SK-N-SH treated with all-trans-retinoic acid at 6 μM for 48 hours (cell line): ENCODE data around the gene LITAF.

Experiments
- ATAC-seq: fragments of 200-7000 bp; cut with Tn5 transposase; 3 replicates; pipeline ENCODE4 v1.9.1; 2020; ENCODE audit warnings: mild to moderate bottlenecking, moderate library complexity
- CSDC2 ChIP-seq: fragments of 250-450 bp; sonication (Bioruptor Pico); IDR thresholded peaks from 2 replicates; pipeline ENCODE4 v1.5.0; 2020; ENCODE audit warnings: mild to moderate bottlenecking, moderate library complexity
- GLIS3 ChIP-seq: fragments of 250-450 bp; sonication (Bioruptor Pico); IDR thresholded peaks from 2 replicates; pipeline ENCODE4 v1.5.0; 2020; ENCODE audit warnings: mild to moderate bottlenecking, moderate library complexity
- ISL1 ChIP-seq: fragments of 250-450 bp; sonication (Bioruptor Pico); IDR thresholded peaks from 2 replicates; pipeline ENCODE4 v2.1.2; 2022; ENCODE audit warnings: mild to moderate bottlenecking, moderate library complexity
- OSR1 ChIP-seq: fragments of 250-450 bp; sonication (Bioruptor Pico); IDR thresholded peaks from 2 replicates; pipeline ENCODE4 v1.8.0; 2022; ENCODE audit warnings: moderate library complexity, mild to moderate bottlenecking, inconsistent platforms
- PATZ1 ChIP-seq: fragments of 250-450 bp; sonication (Bioruptor Pico); IDR thresholded peaks from 2 replicates; pipeline ENCODE4 v1.8.0; 2020; ENCODE audit warnings: mild to moderate bottlenecking, moderate library complexity, borderline replicate concordance
- PPARA ChIP-seq: fragments of 250-450 bp; sonication (Bioruptor Pico); IDR thresholded peaks from 2 replicates; pipeline ENCODE4 v1.5.0; 2020; ENCODE audit warnings: mild to moderate bottlenecking, borderline replicate concordance
- RARB ChIP-seq: fragments of 250-450 bp; sonication (Bioruptor Pico); IDR thresholded peaks from 2 replicates; pipeline ENCODE4 v1.8.0; 2021; ENCODE audit warnings: mild to moderate bottlenecking, moderate library complexity
- SNAI2 ChIP-seq: fragments of 250-450 bp; sonication (Bioruptor Pico); IDR thresholded peaks from 2 replicates; pipeline ENCODE4 v1.5.0; 2020; ENCODE audit warnings: mild to moderate bottlenecking, moderate library complexity
- TCF4 ChIP-seq: fragments of 250-450 bp; sonication (Bioruptor Pico); IDR thresholded peaks from 2 replicates; pipeline ENCODE4 v1.8.0; 2021; ENCODE audit warnings: mild to moderate bottlenecking, moderate library complexity, borderline replicate concordance
- TOX ChIP-seq: fragments of 250-450 bp; sonication (Bioruptor Pico); IDR thresholded peaks from 2 replicates; pipeline ENCODE4 v1.8.0; 2021; ENCODE audit warnings: mild to moderate bottlenecking, moderate library complexity, borderline replicate concordance
- TSHZ2 ChIP-seq: fragments of 250-450 bp; sonication (Bioruptor Pico); IDR thresholded peaks from 2 replicates; pipeline ENCODE4 v1.5.0; 2020; ENCODE audit warnings: mild to moderate bottlenecking, moderate library complexity
- ZC3H10 ChIP-seq: fragments of 250-450 bp; sonication (Bioruptor Pico); IDR thresholded peaks from 2 replicates; pipeline ENCODE4 v1.5.1; 2021; ENCODE audit warnings: mild to moderate bottlenecking, moderate library complexity
- ZFP3 ChIP-seq: fragments of 250-450 bp; sonication (Bioruptor Pico); IDR thresholded peaks from 2 replicates; pipeline ENCODE4 v1.5.0; 2020; ENCODE audit warnings: mild to moderate bottlenecking, moderate library complexity
- ZFP30 ChIP-seq: fragments of 450-650 bp; formaldehyde crosslinking; IDR thresholded peaks from 2 replicates; pipeline ENCODE4 v1.5.0; 2022; ENCODE audit warnings: mild to moderate bottlenecking, moderate library complexity
- ZNF565 ChIP-seq: fragments of 450-650 bp; formaldehyde crosslinking; conservative IDR thresholded peaks from 2 replicates; pipeline ENCODE4 v1.5.0; 2020; ENCODE audit warnings: low read depth, mild to moderate bottlenecking, moderate library complexity
- ZNF70 ChIP-seq: fragments of 450-650 bp; formaldehyde crosslinking; IDR thresholded peaks from 2 replicates; pipeline ENCODE4 v1.5.0; 2020; ENCODE audit warnings: mild to moderate bottlenecking, moderate library complexity
- ZNF8 ChIP-seq: fragments of 450-650 bp; formaldehyde crosslinking; IDR thresholded peaks from 2 replicates; pipeline ENCODE4 v1.5.0; 2020; ENCODE audit warnings: mild to moderate bottlenecking, moderate library complexity
- TF ChIP-seq, protein P1 (sequence below): fragments of 250-450 bp; sonication (Bioruptor Pico); IDR thresholded peaks from 2 replicates; pipeline ENCODE4 v1.5.1; 2021; ENCODE audit warnings: mild to moderate bottlenecking, moderate library complexity
- TF ChIP-seq, protein P2 (sequence below): fragments of 250-450 bp; sonication (Bioruptor Pico); IDR thresholded peaks from 2 replicates; pipeline ENCODE4 v1.8.0; 2021; ENCODE audit warnings: low read depth, mild to moderate bottlenecking, moderate library complexity, borderline replicate concordance
- TF ChIP-seq, protein P3 (sequence below): fragments of 250-450 bp; sonication (Bioruptor Pico); IDR thresholded peaks from 2 replicates; pipeline ENCODE4 v1.5.1; 2020; ENCODE audit warnings: low read depth, mild to moderate bottlenecking, moderate library complexity

LITAF gene

GRCh38 chr16:11542069-11542744, 44.5 kb downstream of the LITAF start:
- TF ChIP-seq OSR1 (CRISPR knock-in tag) (no peak), ZFP30 (no peak), SNAI2 (CRISPR knock-in tag) (no peak), GLIS3 (CRISPR knock-in tag) (no peak), TCF4 (CRISPR knock-in tag) (no peak), ZFP3 (CRISPR knock-in tag) (no peak), ISL1 (no peak), CSDC2 (CRISPR knock-in tag) (no peak), PATZ1 (CRISPR knock-in tag) (no peak), TOX (CRISPR knock-in tag) (no peak), ZC3H10 (no peak), RARB (CRISPR knock-in tag) (no peak)
- TF ChIP-seq, protein P1, sequence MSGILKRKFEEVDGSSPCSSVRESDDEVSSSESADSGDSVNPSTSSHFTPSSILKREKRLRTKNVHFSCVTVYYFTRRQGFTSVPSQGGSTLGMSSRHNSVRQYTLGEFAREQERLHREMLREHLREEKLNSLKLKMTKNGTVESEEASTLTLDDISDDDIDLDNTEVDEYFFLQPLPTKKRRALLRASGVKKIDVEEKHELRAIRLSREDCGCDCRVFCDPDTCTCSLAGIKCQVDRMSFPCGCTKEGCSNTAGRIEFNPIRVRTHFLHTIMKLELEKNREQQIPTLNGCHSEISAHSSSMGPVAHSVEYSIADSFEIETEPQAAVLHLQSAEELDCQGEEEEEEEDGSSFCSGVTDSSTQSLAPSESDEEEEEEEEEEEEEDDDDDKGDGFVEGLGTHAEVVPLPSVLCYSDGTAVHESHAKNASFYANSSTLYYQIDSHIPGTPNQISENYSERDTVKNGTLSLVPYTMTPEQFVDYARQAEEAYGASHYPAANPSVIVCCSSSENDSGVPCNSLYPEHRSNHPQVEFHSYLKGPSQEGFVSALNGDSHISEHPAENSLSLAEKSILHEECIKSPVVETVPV: no peak
- TF ChIP-seq, protein P2, sequence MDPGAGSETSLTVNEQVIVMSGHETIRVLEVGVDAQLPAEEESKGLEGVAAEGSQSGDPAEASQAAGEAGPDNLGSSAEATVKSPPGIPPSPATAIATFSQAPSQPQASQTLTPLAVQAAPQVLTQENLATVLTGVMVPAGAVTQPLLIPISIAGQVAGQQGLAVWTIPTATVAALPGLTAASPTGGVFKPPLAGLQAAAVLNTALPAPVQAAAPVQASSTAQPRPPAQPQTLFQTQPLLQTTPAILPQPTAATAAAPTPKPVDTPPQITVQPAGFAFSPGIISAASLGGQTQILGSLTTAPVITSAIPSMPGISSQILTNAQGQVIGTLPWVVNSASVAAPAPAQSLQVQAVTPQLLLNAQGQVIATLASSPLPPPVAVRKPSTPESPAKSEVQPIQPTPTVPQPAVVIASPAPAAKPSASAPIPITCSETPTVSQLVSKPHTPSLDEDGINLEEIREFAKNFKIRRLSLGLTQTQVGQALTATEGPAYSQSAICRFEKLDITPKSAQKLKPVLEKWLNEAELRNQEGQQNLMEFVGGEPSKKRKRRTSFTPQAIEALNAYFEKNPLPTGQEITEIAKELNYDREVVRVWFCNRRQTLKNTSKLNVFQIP (CRISPR knock-in tag): no peak
- ATAC-seq: no peak

DNA sequence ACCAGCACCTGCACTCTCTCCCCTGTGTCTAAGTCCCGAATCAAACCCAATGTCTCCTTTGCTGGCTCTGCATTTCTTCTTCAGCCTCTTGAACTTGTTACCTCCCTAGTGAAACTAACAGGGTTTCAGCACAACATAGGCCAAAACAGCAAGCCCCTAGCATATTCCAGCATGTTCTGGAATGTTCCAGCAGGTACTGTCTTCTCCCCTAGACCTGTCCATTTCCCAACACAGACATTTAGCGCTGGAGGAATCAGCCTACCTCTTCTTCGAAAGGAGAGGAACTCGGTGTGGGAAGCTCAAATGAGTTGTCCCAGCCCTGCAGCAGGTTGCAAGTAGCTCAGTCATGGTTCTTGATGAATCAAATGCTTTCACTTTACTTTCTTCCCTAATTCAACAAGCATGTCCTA, 47.1 kb downstream of the LITAF start:
- TF ChIP-seq, protein P1: no peak
- no peak for TF ChIP-seq ZNF8 (CRISPR knock-in tag)
- TF ChIP-seq PPARA (CRISPR knock-in tag): no peak
- no peak for TF ChIP-seq ZNF565 (CRISPR knock-in tag)
- TF ChIP-seq, all 23 proteins: peak for 0
- no peak for ATAC-seq

DNA sequence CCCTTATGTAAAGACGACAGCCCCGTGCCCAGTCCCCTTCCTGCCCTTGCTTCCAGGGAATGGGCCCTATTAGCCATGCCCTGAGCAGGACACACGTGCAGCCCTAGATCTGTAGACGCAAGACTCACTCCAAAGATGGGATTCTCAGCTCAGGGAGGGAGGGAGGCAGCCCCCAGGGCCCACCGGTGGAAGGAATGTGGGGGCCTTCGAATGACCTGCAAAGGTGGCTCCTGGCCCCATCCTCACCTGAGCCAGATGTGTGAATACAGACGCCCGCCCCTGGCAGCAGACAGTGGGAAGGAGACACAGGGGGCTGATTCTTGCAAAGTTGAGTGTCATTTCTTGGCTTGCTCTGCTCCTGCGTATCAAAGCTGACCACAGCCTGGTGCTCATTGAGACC, 47.8 kb downstream of the LITAF start:
- TF ChIP-seq TOX (CRISPR knock-in tag): no peak
- TF ChIP-seq, protein P2 (CRISPR knock-in tag): no peak
- no peak for TF ChIP-seq ZFP3 (CRISPR knock-in tag)
- no peak for TF ChIP-seq TCF4 (CRISPR knock-in tag)
- no peak for TF ChIP-seq ZC3H10
- TF ChIP-seq ZNF8 (CRISPR knock-in tag): no peak
- no peak for TF ChIP-seq ZNF565 (CRISPR knock-in tag)
- TF ChIP-seq GLIS3 (CRISPR knock-in tag): no peak
- TF ChIP-seq SNAI2 (CRISPR knock-in tag): no peak
- no peak for TF ChIP-seq CSDC2 (CRISPR knock-in tag)
- no peak for TF ChIP-seq PATZ1 (CRISPR knock-in tag)
- no peak for TF ChIP-seq ZNF70
- no peak for TF ChIP-seq TSHZ2 (CRISPR knock-in tag)
- TF ChIP-seq ISL1: no peak
- TF ChIP-seq, protein P3, sequence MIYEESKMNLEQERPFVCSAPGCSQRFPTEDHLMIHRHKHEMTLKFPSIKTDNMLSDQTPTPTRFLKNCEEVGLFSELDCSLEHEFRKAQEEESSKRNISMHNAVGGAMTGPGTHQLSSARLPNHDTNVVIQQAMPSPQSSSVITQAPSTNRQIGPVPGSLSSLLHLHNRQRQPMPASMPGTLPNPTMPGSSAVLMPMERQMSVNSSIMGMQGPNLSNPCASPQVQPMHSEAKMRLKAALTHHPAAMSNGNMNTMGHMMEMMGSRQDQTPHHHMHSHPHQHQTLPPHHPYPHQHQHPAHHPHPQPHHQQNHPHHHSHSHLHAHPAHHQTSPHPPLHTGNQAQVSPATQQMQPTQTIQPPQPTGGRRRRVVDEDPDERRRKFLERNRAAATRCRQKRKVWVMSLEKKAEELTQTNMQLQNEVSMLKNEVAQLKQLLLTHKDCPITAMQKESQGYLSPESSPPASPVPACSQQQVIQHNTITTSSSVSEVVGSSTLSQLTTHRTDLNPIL (CRISPR knock-in tag): no peak
- no peak for TF ChIP-seq PPARA (CRISPR knock-in tag)
- no peak for TF ChIP-seq OSR1 (CRISPR knock-in tag)
- ATAC-seq: no peak
